GM18505 (cell line): ENCODE data around the gene RHOV.
A peak's percentile ranks its signal among the peaks of the same experiment; 100 is the strongest.
"Not testable (repeated sequence)": the region's sequence is repeated elsewhere in the genome, so short reads cannot be mapped to it uniquely, and the experiment has no call there.

Source experiments
- ATAC-seq: cut with Tn5 transposase; IDR thresholded peaks from one replicate; pipeline ENCODE4 v1.9.1; 2021; ENCODE audit not compliant: unreplicated experiment
- POLR2A ChIP-seq: IDR thresholded peaks from 4 replicates; pipeline ENCODE4 v1.6.1; 2011; ENCODE audit warnings: borderline replicate concordance; ENCODE audit not compliant: insufficient read depth, insufficient read length; ENCODE audit errors: extremely low read depth

RHOV gene

GRCh38 chr15:40875991-40876730 lies 2.1 kb upstream of the RHOV start:
- TF ChIP-seq POLR2A: no peak
- no peak for ATAC-seq

- no peak for TF ChIP-seq POLR2A
These were observed 992 bp downstream of the RHOV start for GRCh38 chr15:40872791-40873693.

DNA sequence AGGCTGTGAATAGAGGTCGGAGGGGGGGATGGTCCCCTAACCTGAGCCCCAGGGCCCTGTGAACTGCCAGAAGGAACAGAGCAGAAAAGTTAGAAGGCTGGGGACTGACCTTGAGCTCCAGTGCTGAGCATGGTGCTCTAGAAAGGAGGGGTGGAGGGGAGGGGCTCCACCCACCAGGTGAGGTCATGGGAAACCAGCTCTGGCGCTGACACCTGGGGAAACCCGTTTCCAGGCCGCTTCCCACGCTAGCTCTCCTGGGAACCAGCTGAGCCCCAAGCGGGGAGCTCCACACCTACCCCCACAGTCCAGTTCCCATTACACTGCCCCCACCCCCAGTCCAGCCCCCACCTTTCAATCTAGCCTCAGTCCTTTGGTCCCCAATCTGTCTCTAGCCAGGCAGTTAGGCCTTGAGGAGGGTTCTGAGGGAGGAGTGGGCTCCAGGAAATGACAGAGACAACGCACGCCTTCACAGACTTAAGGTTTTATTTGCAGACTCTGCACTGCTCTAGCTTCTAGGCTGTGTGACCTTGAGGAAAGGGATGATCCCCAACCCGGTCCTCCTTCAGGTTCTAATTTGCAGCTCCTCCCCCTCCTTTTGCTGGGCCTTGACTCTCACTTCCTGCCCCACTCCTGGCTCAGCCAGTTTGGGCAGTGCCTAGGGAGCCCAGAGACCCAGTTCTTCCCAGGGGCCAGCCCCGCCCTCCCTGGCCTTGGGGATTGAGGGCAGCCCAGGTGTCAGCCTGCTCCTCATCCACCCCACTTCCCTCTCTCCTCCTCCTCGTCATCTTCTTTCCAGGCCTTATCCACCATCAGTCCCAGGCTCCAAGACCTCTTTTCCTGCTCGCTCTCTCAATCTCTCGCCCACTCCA lies 2.1 kb downstream of the RHOV start:
- peak; percentile 19 for TF ChIP-seq POLR2A
- ATAC-seq: peak; percentile 52

More at GRCh38 chr15:40872791-40873693, 992 bp downstream of the RHOV start:
- ATAC-seq: no peak

- ATAC-seq: no peak
These were observed 3.3 kb downstream of the RHOV start for GRCh38 chr15:40870716-40871115.

DNA sequence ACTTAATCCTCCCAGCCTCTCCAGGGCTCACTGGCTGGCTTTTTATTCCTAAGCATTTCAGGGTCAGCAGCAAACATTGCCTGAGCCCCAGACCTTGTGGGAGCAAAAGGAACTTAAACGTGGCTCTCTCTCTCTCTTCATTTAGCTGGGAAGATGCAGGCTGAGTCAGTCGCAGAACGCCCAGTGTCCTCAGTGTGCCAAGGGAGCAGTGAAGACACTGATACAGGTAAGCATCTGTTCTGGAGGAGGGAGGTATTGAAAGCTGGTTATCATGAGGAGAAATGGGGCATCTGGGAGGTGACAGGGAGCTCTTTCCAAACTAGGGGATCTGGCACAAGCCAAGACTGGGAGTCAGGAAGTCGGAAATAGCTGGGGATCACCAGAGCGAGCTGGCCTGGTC lies 4.3 kb downstream of the RHOV start:
- no peak for TF ChIP-seq POLR2A
- no peak for ATAC-seq

More at GRCh38 chr15:40870716-40871115, 3.3 kb downstream of the RHOV start:
- no peak for TF ChIP-seq POLR2A

GRCh38 chr15:40867199-40867598 lies 6.8 kb downstream of the RHOV start:
- ATAC-seq: no peak
- TF ChIP-seq POLR2A: no peak

- TF ChIP-seq POLR2A: no peak
- no peak for ATAC-seq
These were observed 10.3 kb downstream of the RHOV start for GRCh38 chr15:40863660-40864270.

DNA sequence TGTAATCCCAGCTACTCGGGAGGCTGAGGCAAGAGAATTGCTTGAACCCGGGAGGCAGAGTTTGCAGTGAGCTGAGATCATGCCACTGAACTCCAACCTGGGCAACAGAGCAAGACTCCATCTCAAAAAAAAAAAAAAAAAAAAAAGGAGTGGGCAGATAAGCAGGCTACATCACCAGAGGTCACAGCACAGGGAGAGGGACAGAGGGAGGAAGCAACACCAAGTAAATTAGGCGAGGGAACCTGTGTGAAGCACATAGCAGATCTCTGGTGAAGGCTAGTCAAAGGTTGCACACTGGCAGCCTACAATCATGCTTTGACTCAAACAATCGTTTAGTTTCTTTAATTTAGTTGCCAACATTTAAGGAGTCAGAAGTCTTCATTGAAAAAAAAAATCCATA lies 12.9 kb downstream of the RHOV start:
- ATAC-seq: not testable (repeated sequence)

DNA sequence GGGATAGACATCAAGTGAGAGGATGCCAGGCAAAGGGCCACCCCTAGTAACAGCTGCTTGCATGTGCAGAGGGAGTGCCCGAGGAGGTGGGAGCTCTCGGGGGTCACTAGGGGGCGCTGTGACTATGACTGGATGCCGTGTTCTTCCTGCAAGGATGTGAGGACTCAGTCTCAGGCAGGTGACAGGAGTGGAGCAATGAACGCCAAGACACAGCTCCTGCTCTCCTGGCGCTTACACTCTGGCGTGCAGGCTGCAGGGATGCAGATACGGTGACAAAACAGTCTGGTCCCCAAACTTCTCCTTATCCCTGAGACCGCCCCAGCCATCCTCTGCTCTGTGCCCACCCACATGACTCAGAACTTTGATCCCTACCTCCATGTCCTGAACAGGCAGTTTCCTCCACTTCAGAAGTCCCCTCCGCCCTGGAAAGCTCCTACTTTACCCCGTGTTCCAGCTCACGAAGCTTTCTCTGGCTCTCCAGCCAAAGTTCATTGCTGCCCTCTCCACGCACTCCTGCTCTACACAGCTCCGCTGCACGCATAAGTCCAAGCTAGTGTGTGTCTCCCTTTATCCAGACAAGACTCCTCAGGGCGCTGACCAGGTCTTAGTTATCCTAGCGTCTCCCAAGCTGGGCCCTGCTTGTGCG lies 14.7 kb downstream of the RHOV start:
- no peak for ATAC-seq

DNA sequence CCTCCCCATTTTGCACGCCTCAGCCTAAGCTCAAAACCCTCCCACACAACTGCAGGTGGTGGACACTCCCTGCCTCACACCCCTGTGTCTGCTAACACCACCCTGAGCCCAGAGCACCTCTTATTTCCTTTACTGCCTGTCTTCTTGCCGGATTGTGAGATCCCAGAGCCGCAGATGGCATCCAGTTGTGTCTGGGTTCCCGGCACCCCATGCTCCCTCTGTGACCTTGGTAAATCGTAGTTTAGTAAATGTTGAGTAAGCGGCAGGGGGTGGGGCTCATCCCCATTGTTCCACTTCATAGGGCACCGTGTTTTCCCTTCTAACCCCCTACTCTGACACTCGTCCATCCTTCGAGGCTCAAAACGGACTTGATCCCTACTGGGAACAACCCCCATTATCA lies 15.3 kb downstream of the RHOV start:
- TF ChIP-seq POLR2A: no peak

More for the DNA sequence above, 14.7 kb downstream of the RHOV start:
- no peak for TF ChIP-seq POLR2A

DNA sequence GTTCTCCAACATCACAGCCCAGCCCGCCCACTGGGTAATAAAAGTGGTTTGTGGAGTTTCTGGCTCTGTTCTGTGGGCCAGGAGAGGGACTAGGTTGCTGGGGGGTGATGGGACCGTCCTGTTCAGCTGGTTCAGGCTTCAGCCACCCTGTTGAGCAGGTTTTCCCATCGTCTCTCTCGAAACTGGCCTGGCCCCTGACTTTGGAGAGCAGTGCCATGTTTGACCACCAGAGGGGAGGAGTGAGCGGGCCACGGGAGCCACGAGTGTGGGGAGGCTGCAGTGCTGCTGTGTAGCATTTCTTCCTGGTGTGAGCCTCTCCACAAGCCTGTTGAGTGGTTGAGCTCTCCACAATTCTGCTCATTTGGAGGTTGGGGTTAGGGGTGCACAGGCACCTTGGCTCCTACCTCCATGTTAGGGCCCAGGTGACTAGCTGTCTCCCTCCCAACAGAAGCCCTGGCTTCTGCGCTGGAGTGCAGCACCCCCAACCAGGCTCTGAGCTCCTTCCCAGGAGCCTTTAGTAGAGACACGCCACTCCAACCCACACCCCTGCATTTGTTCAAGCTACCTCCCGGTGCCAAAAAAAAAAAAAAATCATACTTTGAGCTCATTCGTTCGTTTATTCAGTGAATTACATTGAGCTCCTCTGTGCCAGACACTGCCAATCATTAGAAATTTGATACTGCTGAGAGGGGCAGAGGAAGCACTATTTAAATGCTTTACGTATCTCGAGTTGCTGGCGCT lies 16.3 kb downstream of the RHOV start:
- no peak for TF ChIP-seq POLR2A
- ATAC-seq: peak; percentile 67

More for the DNA sequence above, 15.3 kb downstream of the RHOV start:
- ATAC-seq: no peak

- ATAC-seq: no peak
- TF ChIP-seq POLR2A: no peak
These were observed 17.3 kb downstream of the RHOV start for GRCh38 chr15:40856746-40857145.
